ENCODE data around the gene PRRC2B. TPM values are rescaled to one million over a fixed set of nuclear protein-coding genes. Genes with fewer than 3 reads are reported as not detected.
A peak's percentile ranks its signal among the peaks of the same experiment; 100 is the strongest.

Gene PRRC2B
- total and polyA plus RNA-seq, 2 of the 13 experiments (the other 11 are each of a cell fraction or from before 2014, with no cell fraction given): 20.8 to 37.4 TPM

- peak; percentile 36 for TF ChIP-seq TBL1XR1 (IDR thresholded peaks at IDR 0.05; ENCODE audit: borderline replicate concordance, low read length, partially characterized antibody)
- TF ChIP-seq ZNF790 (CRISPR knock-in tag; IDR thresholded peaks at IDR 0.05; ENCODE audit: borderline replicate concordance): peak; percentile 39; the same call in 1 of the 2 replicates
- TF ChIP-seq ZNF256 (CRISPR knock-in tag; conservative IDR thresholded peaks at IDR 0.05): 0 out of 2 replicates have a peak, but pooled peaks have one; percentile 26
- peak; percentile 47; the same call in 1 of the 2 replicates for TF ChIP-seq ZBTB7A (CRISPR knock-in tag; IDR thresholded peaks at IDR 0.05)
- TF ChIP-seq HNRNPLL (IDR thresholded peaks at IDR 0.05; ENCODE audit: low read depth, low read length, poor library complexity, severe bottlenecking): peak; percentile 36
- TF ChIP-seq HMG20A (CRISPR knock-in tag; IDR thresholded peaks at IDR 0.05; ENCODE audit: borderline replicate concordance): no peak
- peak; percentile 54; the same call in 1 of the 2 replicates for TF ChIP-seq MYPOP (CRISPR knock-in tag; IDR thresholded peaks at IDR 0.05)
- no peak for TF ChIP-seq RFX1 (IDR thresholded peaks at IDR 0.05)
- no peak; the same call in 1 of the 2 replicates for TF ChIP-seq ISL2 (CRISPR knock-in tag; IDR thresholded peaks at IDR 0.05)
- 0 out of 2 replicates have a peak, but pooled peaks have one; percentile 33 for TF ChIP-seq ZSCAN20 (CRISPR knock-in tag; IDR thresholded peaks at IDR 0.05; ENCODE audit: borderline replicate concordance)
- TF ChIP-seq ZFY (CRISPR knock-in tag; IDR thresholded peaks at IDR 0.05): peak; percentile 91
- TF ChIP-seq ELF1 (CRISPR knock-in tag; IDR thresholded peaks at IDR 0.05): 0 out of 2 replicates have a peak, but pooled peaks have one; percentile 53
- no peak for TF ChIP-seq ZBTB7B (CRISPR knock-in tag; IDR thresholded peaks at IDR 0.05)
- peak; percentile 67 for TF ChIP-seq SAP130 (CRISPR knock-in tag; IDR thresholded peaks at IDR 0.05; ENCODE audit: low read depth)
- no peak for TF ChIP-seq PREB (CRISPR knock-in tag; IDR thresholded peaks at IDR 0.05)
- peak; percentile 95 for TF ChIP-seq GABPB1 (CRISPR knock-in tag; IDR thresholded peaks at IDR 0.05)
- peak; percentile 91 for TF ChIP-seq ZNF143 (CRISPR knock-in tag; IDR thresholded peaks at IDR 0.05)
- peak; percentile 85 for TF ChIP-seq ZFX (CRISPR knock-in tag; IDR thresholded peaks at IDR 0.05; ENCODE audit: low read depth)
- 0 out of 3 replicates have a peak, but pooled peaks have one; percentile 53 for TF ChIP-seq MXI1 (IDR thresholded peaks at IDR 0.05; ENCODE audit: borderline replicate concordance, low read depth, low read length)
- TF ChIP-seq ZBTB33 (CRISPR knock-in tag; IDR thresholded peaks at IDR 0.05): 0 out of 2 replicates have a peak, but pooled peaks have one; percentile 15
- TF ChIP-seq FOXA3 (CRISPR knock-in tag; IDR thresholded peaks at IDR 0.05): 0 out of 2 replicates have a peak, but pooled peaks have one; percentile 13
- TF ChIP-seq TBX2 (CRISPR knock-in tag; IDR thresholded peaks at IDR 0.05; ENCODE audit: borderline replicate concordance): peak; percentile 39; the same call in 1 of the 2 replicates
- TF ChIP-seq CREB3 (CRISPR knock-in tag; IDR thresholded peaks at IDR 0.05): no peak
These were observed 137.3 kb downstream of the PRRC2B start, which contains the start of gene UCK1 (continued) for GRCh38 chr9:131530920-131531832.
